ENCODE measurements around the gene BDKRB2.

Gene BDKRB2

DNA sequence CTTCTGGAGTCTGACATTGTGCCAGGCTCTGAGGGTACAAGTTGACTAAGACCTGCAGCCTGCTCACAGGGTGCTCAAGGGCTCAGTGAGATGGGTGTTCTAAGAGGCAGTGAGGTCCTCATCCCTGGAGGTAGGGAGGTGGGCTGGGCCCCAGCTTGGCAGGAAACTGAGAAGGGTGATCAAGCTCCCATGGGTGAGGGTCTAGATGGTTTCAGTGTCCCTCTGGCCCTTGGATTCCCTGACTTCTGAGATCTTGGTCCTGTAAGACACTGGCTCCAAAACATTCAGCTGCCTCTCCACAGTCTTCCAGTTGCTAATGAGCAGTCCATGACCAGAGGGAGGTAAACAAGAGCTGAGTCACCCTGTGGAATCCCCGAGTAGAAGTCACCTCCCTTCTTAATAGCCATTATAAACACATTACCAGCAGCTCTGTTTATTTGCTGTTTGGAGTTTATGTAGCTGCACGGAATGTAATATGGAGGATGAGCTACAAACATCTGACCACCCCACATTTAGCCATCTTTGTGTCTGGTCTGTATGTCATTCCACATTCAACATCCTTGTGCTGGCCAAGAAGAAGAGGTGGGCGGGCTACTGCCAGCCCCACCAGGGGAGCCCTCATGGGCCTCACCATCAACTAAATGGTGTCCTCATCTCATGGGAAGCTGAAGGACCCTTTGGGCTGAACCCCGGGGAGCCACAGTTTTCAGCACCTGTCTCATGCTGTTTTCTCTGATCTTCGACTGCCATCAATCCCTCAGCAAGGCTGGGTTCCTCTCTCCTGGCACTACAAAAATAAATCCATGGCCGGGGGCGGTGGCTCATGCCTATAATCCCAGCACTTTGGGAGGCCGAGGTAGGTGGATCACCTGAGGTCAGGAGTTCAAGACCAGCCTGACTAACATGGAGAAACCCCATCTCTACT is 37.2 kb upstream of the BDKRB2 start:
- Mint-ChIP-seq H3K27ac (no peak overlapping the region), H3K36me3 (ENCODE audit: low read depth) (no peaks in the 10 kb centered on the region), H3K9me3 (no peaks in the 10 kb centered on the region), H3K4me1 (ENCODE audit: low read depth) (no peaks in the 10 kb centered on the region), H3K4me3 (no peak overlapping the region), H3K27me3 (no peaks in the 10 kb centered on the region)
- no peak for DNase-seq

- Mint-ChIP-seq H3K4me1 (ENCODE audit: low read depth) (no peaks in the 10 kb centered on the region), H3K36me3 (ENCODE audit: low read depth) (no peaks in the 10 kb centered on the region), H3K27me3 (peaks cover 5% of the 10 kb centered on the region), H3K4me3 (no peak overlapping the region), H3K9me3 (no peaks in the 10 kb centered on the region), H3K27ac (no peak overlapping the region)
- DNase-seq = no peak
These were observed 36.1 kb upstream of the BDKRB2 start for GRCh38 chr14:96168581-96168980.

DNA sequence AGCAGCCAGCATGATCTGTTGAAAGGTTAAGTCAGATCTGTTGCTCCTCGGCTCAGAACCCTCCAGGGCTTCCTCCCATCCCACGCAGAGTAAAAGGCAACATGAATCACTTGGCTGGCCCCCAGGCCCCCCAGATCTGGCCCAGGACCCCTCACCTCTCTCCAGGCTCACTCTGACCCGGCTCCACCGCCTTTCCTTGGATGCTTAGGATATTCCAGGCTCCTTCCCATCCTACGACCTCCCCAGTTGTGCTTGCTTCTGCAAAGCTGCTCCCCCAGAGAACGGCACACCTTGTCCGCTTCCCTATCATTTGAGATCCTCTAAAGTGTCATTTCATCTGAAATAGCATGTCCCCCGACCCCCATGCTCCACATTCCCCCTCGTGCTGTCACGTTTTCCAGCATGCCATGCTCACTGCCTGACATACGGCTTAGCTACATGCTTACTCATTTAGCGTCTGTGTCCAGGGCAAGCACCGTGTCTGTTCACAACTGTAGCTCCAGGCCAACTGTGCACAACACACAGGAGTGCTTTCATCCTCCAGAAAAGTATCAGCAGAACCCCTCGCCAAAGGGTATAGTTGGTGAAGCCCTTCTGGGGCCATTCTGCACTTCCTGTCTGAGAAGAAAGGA is 33.6 kb upstream of the BDKRB2 start:
- Mint-ChIP-seq H3K27me3 (peaks cover 10% of the 10 kb centered on the region), H3K27ac (no peak overlapping the region), H3K4me3 (no peak overlapping the region), H3K9me3 (no peaks in the 10 kb centered on the region), H3K36me3 (ENCODE audit: low read depth) (no peaks in the 10 kb centered on the region), H3K4me1 (ENCODE audit: low read depth) (no peaks in the 10 kb centered on the region)
- DNase-seq = no peak

GRCh38 chr14:96173636-96174475 is 30.8 kb upstream of the BDKRB2 start:
- no peak overlapping the region for H3K4me3 Mint-ChIP-seq
- no peaks in the 10 kb centered on the region for H3K9me3 Mint-ChIP-seq
- H3K27ac Mint-ChIP-seq = no peak overlapping the region
- DNase-seq = no peak
- peaks cover 12% of the 10 kb centered on the region for H3K27me3 Mint-ChIP-seq
- peaks cover 6% of the 10 kb centered on the region for H3K4me1 Mint-ChIP-seq (ENCODE audit: low read depth)
- no peaks in the 10 kb centered on the region for H3K36me3 Mint-ChIP-seq (ENCODE audit: low read depth)

DNA sequence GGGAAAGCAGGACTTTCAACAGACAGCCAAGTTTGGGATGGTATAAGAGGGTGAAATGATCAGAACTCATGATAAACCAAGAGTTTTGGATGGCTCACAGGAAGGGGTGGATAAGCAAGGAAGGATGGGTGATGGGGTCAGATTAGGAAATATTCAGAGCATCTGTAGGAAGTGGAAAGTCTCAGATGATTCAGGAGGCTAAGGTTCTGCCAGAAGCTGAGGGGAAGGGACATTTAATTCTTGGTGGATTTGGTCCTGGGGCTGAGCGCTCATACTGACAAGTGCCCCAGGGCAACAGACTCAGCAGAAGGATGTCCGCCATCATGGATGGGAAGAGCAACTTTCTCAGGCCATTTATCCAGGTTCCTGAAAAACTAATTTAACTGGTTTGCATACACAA is 28.4 kb upstream of the BDKRB2 start:
- Mint-ChIP-seq H3K4me3 (no peak overlapping the region), H3K9me3 (no peaks in the 10 kb centered on the region), H3K36me3 (ENCODE audit: low read depth) (no peaks in the 10 kb centered on the region), H3K4me1 (ENCODE audit: low read depth) (peaks cover 6% of the 10 kb centered on the region), H3K27ac (no peak overlapping the region), H3K27me3 (peaks cover 12% of the 10 kb centered on the region)
- no peak for DNase-seq

DNA sequence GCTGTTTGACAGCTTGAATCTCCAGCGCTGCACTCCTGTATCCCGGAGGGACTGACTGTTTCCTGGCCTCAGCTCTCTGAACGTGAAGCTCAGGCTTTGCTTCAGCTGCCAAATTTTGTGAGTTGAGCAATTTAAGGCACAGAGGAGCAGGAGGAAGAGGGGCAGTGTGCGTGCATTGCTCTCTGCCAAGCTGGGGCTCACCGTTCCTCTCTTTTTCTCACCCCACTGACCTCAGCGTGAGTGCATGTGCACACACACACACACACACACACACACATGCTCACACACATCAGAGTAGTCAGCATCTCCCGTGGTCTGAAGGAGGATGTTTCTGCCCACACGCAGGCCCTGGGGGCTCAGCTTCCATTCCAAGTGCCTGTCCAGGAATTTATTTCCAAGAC is 27.8 kb upstream of the BDKRB2 start:
- no peak overlapping the region for H3K4me3 Mint-ChIP-seq
- no peaks in the 10 kb centered on the region for H3K9me3 Mint-ChIP-seq
- H3K4me1 Mint-ChIP-seq (ENCODE audit: low read depth) = peaks cover 6% of the 10 kb centered on the region
- no peak for DNase-seq
- H3K27me3 Mint-ChIP-seq = peaks cover 12% of the 10 kb centered on the region
- no peaks in the 10 kb centered on the region for H3K36me3 Mint-ChIP-seq (ENCODE audit: low read depth)
- no peak overlapping the region for H3K27ac Mint-ChIP-seq

DNA sequence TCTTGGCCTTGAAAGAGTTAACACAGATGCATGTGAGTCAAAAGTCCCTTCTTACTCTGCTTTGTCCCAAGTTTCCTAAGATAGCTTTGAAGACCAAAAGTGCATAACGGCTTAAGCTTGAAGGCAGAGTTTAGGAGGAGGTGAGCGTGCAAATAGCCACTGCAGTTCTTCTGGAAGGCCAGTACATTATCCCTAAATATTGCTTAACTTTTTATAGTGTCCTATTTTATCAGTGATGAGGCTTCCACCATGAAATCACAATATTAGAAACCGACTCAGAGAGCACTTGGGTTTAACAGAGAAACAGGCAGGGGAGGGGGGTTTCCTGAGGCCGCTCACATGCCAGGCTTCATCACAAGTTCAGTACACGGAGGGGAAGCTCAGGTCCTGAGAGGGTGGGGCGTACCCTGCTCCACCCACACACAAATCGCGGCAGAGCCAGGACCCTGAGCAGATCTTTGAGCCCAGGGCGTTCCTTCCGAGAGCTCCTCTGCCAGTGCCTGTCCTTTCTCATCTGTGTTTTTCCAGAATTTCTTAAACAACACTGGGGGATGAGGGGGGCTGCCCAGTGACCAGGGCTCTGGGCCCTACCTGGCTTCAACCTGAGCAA is 26.8 kb upstream of the BDKRB2 start:
- no peak for DNase-seq
- no peaks in the 10 kb centered on the region for H3K9me3 Mint-ChIP-seq
- no peak overlapping the region for H3K4me3 Mint-ChIP-seq
- no peaks in the 10 kb centered on the region for H3K36me3 Mint-ChIP-seq (ENCODE audit: low read depth)
- H3K27me3 Mint-ChIP-seq = peaks cover 12% of the 10 kb centered on the region
- H3K27ac Mint-ChIP-seq = no peak overlapping the region
- H3K4me1 Mint-ChIP-seq (ENCODE audit: low read depth) = peaks cover 6% of the 10 kb centered on the region

DNA sequence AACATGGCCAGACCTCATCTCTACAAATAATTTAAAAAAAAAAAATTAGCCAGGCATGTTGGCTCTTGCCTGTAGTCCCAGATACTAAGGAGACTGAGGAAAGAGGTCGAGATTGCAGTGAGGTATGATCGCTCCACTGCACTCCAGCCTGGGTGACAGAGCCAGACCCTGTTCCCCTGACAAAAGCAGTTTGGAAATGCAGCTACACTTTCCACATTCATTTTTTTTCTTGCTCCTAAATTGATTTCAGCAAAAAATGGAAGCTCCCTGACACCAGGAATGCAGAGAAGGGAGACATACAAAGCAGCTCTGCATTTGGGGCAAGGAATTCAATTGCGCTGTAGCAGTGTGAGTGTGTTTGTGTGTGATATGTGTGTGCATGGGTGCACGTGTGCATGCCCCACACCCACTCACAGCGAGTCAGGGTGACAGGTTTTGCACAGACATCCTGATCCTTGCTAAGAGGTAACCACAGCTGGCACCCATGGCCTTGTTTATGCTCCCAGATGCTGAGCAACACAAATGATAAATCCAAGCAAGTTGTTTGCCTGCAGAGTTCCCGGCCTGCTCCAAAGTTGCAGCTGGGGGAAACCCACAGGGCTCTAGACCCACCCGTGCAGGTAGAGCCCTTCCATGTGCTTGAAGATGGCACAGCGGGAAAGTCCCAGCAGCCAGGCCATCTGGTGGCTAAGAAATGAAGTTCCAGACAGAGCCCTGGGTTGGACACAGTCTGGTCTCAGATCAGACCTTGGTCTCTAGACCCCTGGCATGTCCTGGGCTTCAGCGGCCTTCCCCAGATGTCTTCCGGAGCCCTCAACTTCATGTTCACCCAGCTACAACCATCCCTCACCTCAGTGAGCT is 25.9 kb upstream of the BDKRB2 start:
- Mint-ChIP-seq H3K4me1 (ENCODE audit: low read depth) (peaks cover 6% of the 10 kb centered on the region), H3K27me3 (peaks cover 7% of the 10 kb centered on the region), H3K27ac (no peak overlapping the region), H3K4me3 (no peak overlapping the region), H3K9me3 (no peaks in the 10 kb centered on the region), H3K36me3 (ENCODE audit: low read depth) (no peaks in the 10 kb centered on the region)
- no peak for DNase-seq

DNA sequence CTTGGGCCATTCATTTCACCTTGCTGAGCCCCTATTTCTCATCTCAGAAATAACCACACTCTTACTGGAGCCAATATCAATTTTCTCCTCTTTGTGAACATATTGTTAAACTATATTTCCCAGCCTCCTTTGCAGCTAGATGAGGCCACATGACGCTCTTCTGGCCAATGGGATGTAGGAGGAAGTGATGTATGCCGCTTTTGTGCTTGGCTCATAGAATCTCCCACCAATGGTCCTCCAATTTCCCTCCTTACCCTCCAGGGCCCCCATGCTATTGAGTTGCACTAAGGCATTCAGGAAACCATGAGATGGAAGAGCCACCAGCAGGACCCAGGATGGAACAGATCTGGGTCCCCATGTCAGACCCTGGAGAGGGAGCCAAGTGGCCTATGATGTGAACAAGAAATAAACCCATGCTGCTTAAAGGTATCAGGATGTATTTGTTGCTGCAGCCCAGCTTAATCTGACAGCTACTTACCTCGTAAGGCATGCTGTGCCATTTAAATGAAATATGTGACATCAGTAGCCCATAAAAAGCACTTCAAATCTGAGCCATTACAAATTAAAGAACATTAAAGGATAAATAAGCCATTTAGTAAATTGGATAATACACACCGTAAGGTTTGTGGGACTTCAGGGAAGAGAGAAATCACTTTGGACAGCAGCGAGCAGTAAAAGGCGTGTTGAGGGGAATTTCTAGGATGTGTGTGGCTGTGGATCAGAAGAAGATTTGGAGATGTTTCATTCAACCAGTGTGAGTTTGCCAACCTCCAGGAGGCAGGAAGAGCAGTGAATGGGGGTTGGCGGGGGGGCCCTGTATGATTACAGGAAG is 24.4 kb upstream of the BDKRB2 start:
- no peak overlapping the region for H3K27ac Mint-ChIP-seq

GRCh38 chr14:96181186-96182056 is 23.2 kb upstream of the BDKRB2 start:
- Mint-ChIP-seq H3K4me1 (ENCODE audit: low read depth) (peaks cover 6% of the 10 kb centered on the region), H3K27ac (no peak overlapping the region), H3K4me3 (no peak overlapping the region), H3K27me3 (peaks cover 2% of the 10 kb centered on the region), H3K9me3 (no peaks in the 10 kb centered on the region), H3K36me3 (ENCODE audit: low read depth) (no peaks in the 10 kb centered on the region)
- no peak for DNase-seq

More for the DNA sequence above, 24.4 kb upstream of the BDKRB2 start:
- Mint-ChIP-seq H3K27me3 (peaks cover 2% of the 10 kb centered on the region), H3K4me3 (no peak overlapping the region), H3K4me1 (ENCODE audit: low read depth) (peaks cover 6% of the 10 kb centered on the region), H3K9me3 (no peaks in the 10 kb centered on the region), H3K36me3 (ENCODE audit: low read depth) (no peaks in the 10 kb centered on the region)
- DNase-seq = no peak

GRCh38 chr14:96182546-96182945 is 22.1 kb upstream of the BDKRB2 start:
- H3K9me3 Mint-ChIP-seq = no peaks in the 10 kb centered on the region
- no peaks in the 10 kb centered on the region for H3K36me3 Mint-ChIP-seq (ENCODE audit: low read depth)
- no peak overlapping the region for H3K27ac Mint-ChIP-seq
- peaks cover 5% of the 10 kb centered on the region for H3K4me1 Mint-ChIP-seq (ENCODE audit: low read depth)
- peaks cover 1% of the 10 kb centered on the region for H3K27me3 Mint-ChIP-seq
- H3K4me3 Mint-ChIP-seq = no peak overlapping the region
- DNase-seq = no peak

GRCh38 chr14:96184737-96185136 is 19.9 kb upstream of the BDKRB2 start:
- Mint-ChIP-seq H3K27me3 (peaks cover 7% of the 10 kb centered on the region), H3K4me1 (ENCODE audit: low read depth) (peaks cover 2% of the 10 kb centered on the region), H3K36me3 (ENCODE audit: low read depth) (no peaks in the 10 kb centered on the region), H3K9me3 (no peaks in the 10 kb centered on the region), H3K4me3 (no peak overlapping the region), H3K27ac (no peak overlapping the region)
- DNase-seq = no peak
